Measurements from ENCODE around the gene TNXB. TPM values are rescaled to one million over a fixed set of nuclear protein-coding genes. Genes with fewer than 3 reads are reported as not detected.

Gene TNXB
- polyA plus RNA-seq, 1 donor from 2014 or later = 3.3 TPM

GRCh38 chr6:32076321-32076809, 32.8 kb downstream of the TNXB start:
- Histone ChIP-seq H3K36me3 (ENCODE audit: insufficient read depth, low read length) (no peaks in the 10 kb centered on the region), H2AFZ (ENCODE audit: low read depth, low read length) (no peak overlapping the region), H3K4me2 (ENCODE audit: low read length) (no peak overlapping the region), H3K27ac (ENCODE audit: low read length) (no peak overlapping the region), H3K9ac (ENCODE audit: low read length) (no peak overlapping the region), H3K9me2 (ENCODE audit: insufficient read depth, low read length) (no peaks in the 10 kb centered on the region), H3K27me3 (ENCODE audit: insufficient read depth, low read depth, low read length) (no peaks in the 10 kb centered on the region), H3K9me3 (ENCODE audit: low read length) (no peaks in the 10 kb centered on the region), H3K4me3 (ENCODE audit: low read length) (no peak overlapping the region), H3K79me2 (replicated peaks; ENCODE audit: insufficient read depth, low read length) (no peaks in the 10 kb centered on the region), H3F3A (ENCODE audit: insufficient read depth, low read length, poor library complexity, severe bottlenecking) (no peaks in the 10 kb centered on the region), H4K20me1 (ENCODE audit: insufficient read depth) (no peaks in the 10 kb centered on the region)
- no peak for TF ChIP-seq EZH2 (IDR thresholded peaks at IDR 0.05; ENCODE audit: borderline replicate concordance, insufficient read depth, low read length, poor library complexity, severe bottlenecking)
- TF ChIP-seq EP300 (conservative IDR thresholded peaks at IDR 0.05; ENCODE audit: poor library complexity, severe bottlenecking) = no peak
- TF ChIP-seq RAD21 (conservative IDR thresholded peaks at IDR 0.05) = no peak
- TF ChIP-seq TAF1 (IDR thresholded peaks at IDR 0.05; ENCODE audit: low read depth) = no peak
- TF ChIP-seq, protein P1, sequence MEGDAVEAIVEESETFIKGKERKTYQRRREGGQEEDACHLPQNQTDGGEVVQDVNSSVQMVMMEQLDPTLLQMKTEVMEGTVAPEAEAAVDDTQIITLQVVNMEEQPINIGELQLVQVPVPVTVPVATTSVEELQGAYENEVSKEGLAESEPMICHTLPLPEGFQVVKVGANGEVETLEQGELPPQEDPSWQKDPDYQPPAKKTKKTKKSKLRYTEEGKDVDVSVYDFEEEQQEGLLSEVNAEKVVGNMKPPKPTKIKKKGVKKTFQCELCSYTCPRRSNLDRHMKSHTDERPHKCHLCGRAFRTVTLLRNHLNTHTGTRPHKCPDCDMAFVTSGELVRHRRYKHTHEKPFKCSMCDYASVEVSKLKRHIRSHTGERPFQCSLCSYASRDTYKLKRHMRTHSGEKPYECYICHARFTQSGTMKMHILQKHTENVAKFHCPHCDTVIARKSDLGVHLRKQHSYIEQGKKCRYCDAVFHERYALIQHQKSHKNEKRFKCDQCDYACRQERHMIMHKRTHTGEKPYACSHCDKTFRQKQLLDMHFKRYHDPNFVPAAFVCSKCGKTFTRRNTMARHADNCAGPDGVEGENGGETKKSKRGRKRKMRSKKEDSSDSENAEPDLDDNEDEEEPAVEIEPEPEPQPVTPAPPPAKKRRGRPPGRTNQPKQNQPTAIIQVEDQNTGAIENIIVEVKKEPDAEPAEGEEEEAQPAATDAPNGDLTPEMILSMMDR (IDR thresholded peaks at IDR 0.05; ENCODE audit: poor library complexity, severe bottlenecking) = no peak
- TF ChIP-seq POLR2AphosphoS5 (IDR thresholded peaks at IDR 0.05) = no peak
- no peak for TF ChIP-seq MXI1 (conservative IDR thresholded peaks at IDR 0.05; ENCODE audit: poor library complexity, severe bottlenecking)
- TF ChIP-seq, protein P2, sequence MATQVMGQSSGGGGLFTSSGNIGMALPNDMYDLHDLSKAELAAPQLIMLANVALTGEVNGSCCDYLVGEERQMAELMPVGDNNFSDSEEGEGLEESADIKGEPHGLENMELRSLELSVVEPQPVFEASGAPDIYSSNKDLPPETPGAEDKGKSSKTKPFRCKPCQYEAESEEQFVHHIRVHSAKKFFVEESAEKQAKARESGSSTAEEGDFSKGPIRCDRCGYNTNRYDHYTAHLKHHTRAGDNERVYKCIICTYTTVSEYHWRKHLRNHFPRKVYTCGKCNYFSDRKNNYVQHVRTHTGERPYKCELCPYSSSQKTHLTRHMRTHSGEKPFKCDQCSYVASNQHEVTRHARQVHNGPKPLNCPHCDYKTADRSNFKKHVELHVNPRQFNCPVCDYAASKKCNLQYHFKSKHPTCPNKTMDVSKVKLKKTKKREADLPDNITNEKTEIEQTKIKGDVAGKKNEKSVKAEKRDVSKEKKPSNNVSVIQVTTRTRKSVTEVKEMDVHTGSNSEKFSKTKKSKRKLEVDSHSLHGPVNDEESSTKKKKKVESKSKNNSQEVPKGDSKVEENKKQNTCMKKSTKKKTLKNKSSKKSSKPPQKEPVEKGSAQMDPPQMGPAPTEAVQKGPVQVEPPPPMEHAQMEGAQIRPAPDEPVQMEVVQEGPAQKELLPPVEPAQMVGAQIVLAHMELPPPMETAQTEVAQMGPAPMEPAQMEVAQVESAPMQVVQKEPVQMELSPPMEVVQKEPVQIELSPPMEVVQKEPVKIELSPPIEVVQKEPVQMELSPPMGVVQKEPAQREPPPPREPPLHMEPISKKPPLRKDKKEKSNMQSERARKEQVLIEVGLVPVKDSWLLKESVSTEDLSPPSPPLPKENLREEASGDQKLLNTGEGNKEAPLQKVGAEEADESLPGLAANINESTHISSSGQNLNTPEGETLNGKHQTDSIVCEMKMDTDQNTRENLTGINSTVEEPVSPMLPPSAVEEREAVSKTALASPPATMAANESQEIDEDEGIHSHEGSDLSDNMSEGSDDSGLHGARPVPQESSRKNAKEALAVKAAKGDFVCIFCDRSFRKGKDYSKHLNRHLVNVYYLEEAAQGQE (IDR thresholded peaks at IDR 0.05; ENCODE audit: borderline replicate concordance) = no peak

- no peak overlapping the region for H3K4me2 ChIP-seq (ENCODE audit: low read length)
- H2AFZ ChIP-seq (ENCODE audit: low read depth, low read length) = no peak overlapping the region
- H3K27ac ChIP-seq (ENCODE audit: low read length) = no peak overlapping the region
- no peak overlapping the region for H3K9ac ChIP-seq (ENCODE audit: low read length)
- no peaks in the 10 kb centered on the region for H3K27me3 ChIP-seq (ENCODE audit: insufficient read depth, low read depth, low read length)
- no peaks in the 10 kb centered on the region for H3K9me3 ChIP-seq (ENCODE audit: low read length)
- no peaks in the 10 kb centered on the region for H3K36me3 ChIP-seq (ENCODE audit: insufficient read depth, low read length)
- TF ChIP-seq RAD21 (conservative IDR thresholded peaks at IDR 0.05) (no peak), POLR2AphosphoS5 (IDR thresholded peaks at IDR 0.05) (no peak), SMC3 (conservative IDR thresholded peaks at IDR 0.05; ENCODE audit: poor library complexity) (no peak)
- TF ChIP-seq, protein P2 (IDR thresholded peaks at IDR 0.05; ENCODE audit: borderline replicate concordance) = no peak
- TF ChIP-seq, protein P1 (IDR thresholded peaks at IDR 0.05; ENCODE audit: poor library complexity, severe bottlenecking) = no peak
- no peaks in the 10 kb centered on the region for H3K79me2 ChIP-seq (replicated peaks; ENCODE audit: insufficient read depth, low read length)
- H3K9me2 ChIP-seq (ENCODE audit: insufficient read depth, low read length) = no peaks in the 10 kb centered on the region
- no peak overlapping the region for H3K4me3 ChIP-seq (ENCODE audit: low read length)
- no peaks in the 10 kb centered on the region for H4K20me1 ChIP-seq (ENCODE audit: insufficient read depth)
- H3F3A ChIP-seq (ENCODE audit: insufficient read depth, low read length, poor library complexity, severe bottlenecking) = no peaks in the 10 kb centered on the region
These were observed 33.4 kb downstream of the TNXB start for GRCh38 chr6:32075781-32076180.

Measured in neural cell (in vitro differentiated cells).